LNCAP (cell line): ENCODE results near the gene RND1.

Experiments used
- CTCF ChIP-seq: fragments of 450-650 bp; IDR thresholded peaks from 2 replicates; pipeline ENCODE4 v1.5.1; 2017; ENCODE audit warnings: mild to moderate bottlenecking

RND1 gene

GRCh38 chr12:48822711-48823110, 43.0 kb downstream of the RND1 start:
- no peak for TF ChIP-seq CTCF

GRCh38 chr12:48822139-48822538, 43.5 kb downstream of the RND1 start:
- no peak for TF ChIP-seq CTCF

GRCh38 chr12:48819986-48820725, 45.5 kb downstream of the RND1 start:
- TF ChIP-seq CTCF, result no peak

- TF ChIP-seq CTCF, result peak; percentile 24; the same call in 1 of the 2 replicates
Observed at GRCh38 chr12:48818831-48819590, 46.7 kb downstream of the RND1 start.

GRCh38 chr12:48817873-48818830, 47.5 kb downstream of the RND1 start, which contains the start of gene CACNB3:
Gene CACNB3, plus strand, starts transcription at chr12:48818496. Its CDS starts 434 bp downstream, at chr12:48818930.
- TF ChIP-seq CTCF, result no peak

- no peak for TF ChIP-seq CTCF
Observed at GRCh38 chr12:48816143-48816854, 49.4 kb downstream of the RND1 start.
